K562 treated with DMSO at 1 percent for 12 hours (cell line): ENCODE measurements around the gene MC3R. TPM values are rescaled to one million over a fixed set of nuclear protein-coding genes. Genes with fewer than 3 reads are reported as not detected.

Experiments
- total RNA-seq: library from RNA; unstranded; fragments of 300-600 nt; gene quantifications from 2 replicates; pipeline ENCODE4 v1.2.3, GENCODE V29; 2022; ENCODE audit not compliant: insufficient read depth

MC3R gene
- not detected in 2 replicates for total RNA-seq

GRCh38 chr20:56247954-56248782 is at the start of gene MC3R:
MC3R (plus strand) TSS chr20:56248732; CDS start chr20:56248844, 112 bp downstream.

Other genes starting within 250 kb of the MC3R start
- gene CBLN4, start 243.2 kb upstream of the MC3R start, total RNA-seq, result not detected in 2 replicates
- gene FAM210B, start 110.2 kb downstream of the MC3R start, total RNA-seq, result 28.0 and 59.5 TPM in 2 replicates
- gene AURKA, start 143.5 kb downstream of the MC3R start, total RNA-seq, result 55.1 and 95.2 TPM in 2 replicates
- gene CSTF1, start 143.9 kb downstream of the MC3R start, total RNA-seq, result 16.9 and 31.8 TPM in 2 replicates
- gene CASS4, start 163.5 kb downstream of the MC3R start, total RNA-seq, result 6.3 and 19.1 TPM in 2 replicates
- gene RTF2, start 219.9 kb downstream of the MC3R start, total RNA-seq, result 57.0 and 67.5 TPM in 2 replicates